Progenitor cell of endocrine pancreas (in vitro differentiated cells): ENCODE measurements around the gene MYO9B. TPM values are rescaled to one million over a fixed set of nuclear protein-coding genes. Genes with fewer than 3 reads are reported as not detected.
A peak's percentile ranks its signal among the peaks of the same experiment; 100 is the strongest.
"Not testable (repeated sequence)": the region's sequence is repeated elsewhere in the genome, so short reads cannot be mapped to it uniquely, and the experiment has no call there.

Experiments
- DNase-seq: peaks from one replicate; pipeline ENCODE4 v3.0.0; 2021; ENCODE audit warnings: low spot score; ENCODE audit not compliant: unreplicated experiment
- H3K27ac Mint-ChIP-seq: 2 replicates; pipeline ENCODE4 v1.8.0; 2021; ENCODE audit warnings: mild to moderate bottlenecking, moderate library complexity, mixed read lengths
- H3K27me3 Mint-ChIP-seq: 2 replicates; pipeline ENCODE4 v1.8.0; 2021; ENCODE audit warnings: mixed read lengths
- H3K36me3 Mint-ChIP-seq: 2 replicates; pipeline ENCODE4 v1.8.0; 2022; ENCODE audit warnings: mixed read lengths; ENCODE audit not compliant: insufficient read depth
- H3K4me1 Mint-ChIP-seq: 2 replicates; pipeline ENCODE4 v1.8.0; 2021; ENCODE audit warnings: low read depth, mixed read lengths
- H3K4me3 Mint-ChIP-seq: 2 replicates; pipeline ENCODE4 v1.8.0; 2021; ENCODE audit warnings: low read depth, mild to moderate bottlenecking, moderate library complexity, mixed read lengths
- H3K9me3 Mint-ChIP-seq: 2 replicates; pipeline ENCODE4 v1.8.0; 2021; ENCODE audit warnings: low read depth, mixed read lengths
- CTCF ChIP-seq: fragments of 200-600 bp; sonication (generic); IDR thresholded peaks from one replicate; pipeline ENCODE4 v1.5.0; 2021; ENCODE audit warnings: antibody characterized with exemption, mild to moderate bottlenecking; ENCODE audit not compliant: unreplicated experiment
- total RNA-seq: library from RNA; stranded (reverse); gene quantifications from 2 replicates; pipeline ENCODE4 v1.2.1, GENCODE V29; 2021

Gene MYO9B
- total RNA-seq, 1 donor from 2014 or later: 79.7 TPM

GRCh38 chr19:17180997-17181702 lies 105.6 kb downstream of the MYO9B start:
- Mint-ChIP-seq H3K36me3 (peaks cover 6% of the 10 kb centered on the region), H3K9me3 (no peaks in the 10 kb centered on the region), H3K4me3 (no peak overlapping the region), H3K27ac (peak overlapping the region; percentile 45), H3K4me1 (no peaks in the 10 kb centered on the region), H3K27me3 (no peaks in the 10 kb centered on the region)
- TF ChIP-seq CTCF: no peak
- no peak for DNase-seq

GRCh38 chr19:17183271-17183761 lies 107.7 kb downstream of the MYO9B start:
- Mint-ChIP-seq H3K4me1 (no peaks in the 10 kb centered on the region), H3K27ac (no peak overlapping the region), H3K4me3 (no peak overlapping the region), H3K9me3 (no peaks in the 10 kb centered on the region), H3K36me3 (peaks cover 10% of the 10 kb centered on the region), H3K27me3 (no peaks in the 10 kb centered on the region)
- DNase-seq: no peak
- TF ChIP-seq CTCF: no peak

GRCh38 chr19:17183858-17184321 lies 108.3 kb downstream of the MYO9B start:
- Mint-ChIP-seq H3K36me3 (peaks cover 10% of the 10 kb centered on the region), H3K4me1 (no peaks in the 10 kb centered on the region), H3K27ac (peak overlapping the region; percentile 31), H3K4me3 (no peak overlapping the region), H3K9me3 (no peaks in the 10 kb centered on the region), H3K27me3 (no peaks in the 10 kb centered on the region)
- no peak for TF ChIP-seq CTCF
- DNase-seq: no peak

- Mint-ChIP-seq H3K27ac (peak overlapping the region; percentile 31), H3K4me1 (no peaks in the 10 kb centered on the region)
- no peak for TF ChIP-seq CTCF
Measured at GRCh38 chr19:17184371-17184841, 108.8 kb downstream of the MYO9B start.

GRCh38 chr19:17185590-17185989 lies 110.0 kb downstream of the MYO9B start:
- H3K27me3 Mint-ChIP-seq: no peaks in the 10 kb centered on the region
- H3K9me3 Mint-ChIP-seq: no peaks in the 10 kb centered on the region
- H3K4me1 Mint-ChIP-seq: no peaks in the 10 kb centered on the region
- no peak overlapping the region for H3K4me3 Mint-ChIP-seq
- peaks cover 10% of the 10 kb centered on the region for H3K36me3 Mint-ChIP-seq
- DNase-seq: no peak
- no peak for TF ChIP-seq CTCF
- no peak overlapping the region for H3K27ac Mint-ChIP-seq

More at GRCh38 chr19:17184371-17184841, 108.8 kb downstream of the MYO9B start:
- H3K9me3 Mint-ChIP-seq: no peaks in the 10 kb centered on the region
- no peaks in the 10 kb centered on the region for H3K27me3 Mint-ChIP-seq
- no peak overlapping the region for H3K4me3 Mint-ChIP-seq
- peaks cover 10% of the 10 kb centered on the region for H3K36me3 Mint-ChIP-seq
- no peak for DNase-seq

GRCh38 chr19:17191736-17192135 lies 116.2 kb downstream of the MYO9B start:
- not testable (repeated sequence) for DNase-seq, H3K27me3 Mint-ChIP-seq, H3K27ac Mint-ChIP-seq, H3K4me3 Mint-ChIP-seq, H3K4me1 Mint-ChIP-seq, H3K9me3 Mint-ChIP-seq
- H3K36me3 Mint-ChIP-seq: peaks cover 11% of the 10 kb centered on the region
